Measurements from ENCODE around the gene CAMTA1. TPM values are rescaled to one million over a fixed set of nuclear protein-coding genes. Genes with fewer than 3 reads are reported as not detected.

Gene CAMTA1
- total RNA-seq, 2 donors from 2014 or later = 55.3 to 69.5 TPM

GRCh38 chr1:7256526-7256925, 471.3 kb downstream of the CAMTA1 start:
- DNase-seq (no peak), ATAC-seq (no peak)
- Mint-ChIP-seq H3K27ac (no peak overlapping the region), H3K4me3 (no peak overlapping the region), H3K36me3 (ENCODE audit: low read depth) (peaks cover 3% of the 10 kb centered on the region), H3K27me3 (peaks cover 54% of the 10 kb centered on the region), H3K4me1 (peaks cover 2% of the 10 kb centered on the region)
- no peaks in the 10 kb centered on the region for H3K9me3 ChIP-seq (ENCODE audit: control insufficient read depth, low read length, poor library complexity, severe bottlenecking)

DNA sequence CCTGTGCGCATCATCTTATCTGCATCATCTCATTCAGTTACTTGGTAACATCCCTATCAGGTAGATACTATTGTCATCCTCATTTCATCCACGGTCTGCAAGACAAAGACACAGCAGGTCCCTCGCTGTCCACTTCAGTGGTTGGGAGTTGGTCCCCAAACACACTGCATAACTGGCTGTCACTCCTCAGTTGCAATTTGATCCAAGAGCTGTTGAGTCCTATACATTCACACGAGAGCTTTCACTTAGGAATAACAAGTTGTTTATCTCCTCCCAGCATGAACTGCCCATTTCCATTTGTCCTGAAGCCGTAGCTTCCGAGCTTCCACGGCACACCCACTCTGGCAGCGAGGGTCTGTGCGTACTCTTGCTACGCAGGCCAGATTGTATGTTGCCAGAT, 472.0 kb downstream of the CAMTA1 start:
- no peak for DNase-seq
- no peaks in the 10 kb centered on the region for H3K9me3 ChIP-seq (ENCODE audit: control insufficient read depth, low read length, poor library complexity, severe bottlenecking)
- H3K4me1 Mint-ChIP-seq = peaks cover 2% of the 10 kb centered on the region
- no peak for ATAC-seq
- H3K27ac Mint-ChIP-seq = no peak overlapping the region
- H3K36me3 Mint-ChIP-seq (ENCODE audit: low read depth) = peaks cover 3% of the 10 kb centered on the region
- no peak overlapping the region for H3K4me3 Mint-ChIP-seq
- H3K27me3 Mint-ChIP-seq = peaks cover 53% of the 10 kb centered on the region

- DNase-seq = no peak
- H3K4me1 Mint-ChIP-seq = peaks cover 2% of the 10 kb centered on the region
- peaks cover 61% of the 10 kb centered on the region for H3K27me3 Mint-ChIP-seq
- H3K4me3 Mint-ChIP-seq = no peak overlapping the region
- peaks cover 3% of the 10 kb centered on the region for H3K36me3 Mint-ChIP-seq (ENCODE audit: low read depth)
- H3K27ac Mint-ChIP-seq = no peak overlapping the region
- no peaks in the 10 kb centered on the region for H3K9me3 ChIP-seq (ENCODE audit: control insufficient read depth, low read length, poor library complexity, severe bottlenecking)
- no peak for ATAC-seq
Measured at GRCh38 chr1:7258589-7259135, 473.4 kb downstream of the CAMTA1 start.

- no peak overlapping the region for H3K27ac Mint-ChIP-seq
- no peaks in the 10 kb centered on the region for H3K9me3 ChIP-seq (ENCODE audit: control insufficient read depth, low read length, poor library complexity, severe bottlenecking)
- H3K4me1 Mint-ChIP-seq = peaks cover 2% of the 10 kb centered on the region
- H3K4me3 Mint-ChIP-seq = no peak overlapping the region
- no peak for ATAC-seq
- H3K27me3 Mint-ChIP-seq = peaks cover 54% of the 10 kb centered on the region
- H3K36me3 Mint-ChIP-seq (ENCODE audit: low read depth) = peaks cover 3% of the 10 kb centered on the region
- DNase-seq = no peak
Measured at GRCh38 chr1:7259955-7260354, 474.7 kb downstream of the CAMTA1 start.

DNA sequence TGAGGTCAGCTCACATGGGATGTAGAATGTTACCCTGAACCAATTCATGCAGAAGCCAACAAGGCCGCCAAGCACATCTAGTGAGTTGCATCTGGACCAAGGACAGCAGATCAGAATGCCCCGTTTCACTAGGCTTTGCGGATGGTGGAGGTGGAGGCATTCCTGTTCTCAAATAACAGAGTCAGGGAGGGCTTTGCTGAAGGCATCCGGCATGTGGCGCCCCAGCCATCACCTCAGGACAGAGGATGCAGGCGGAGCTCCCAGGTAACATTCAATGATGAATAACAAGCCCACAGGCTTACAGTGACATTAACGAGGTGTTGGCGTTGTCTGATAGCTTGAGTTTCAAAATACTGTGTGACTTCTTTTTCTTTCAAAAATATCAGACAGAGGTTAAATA, 476.2 kb downstream of the CAMTA1 start:
- ATAC-seq (no peak), DNase-seq (no peak)
- H3K27me3 Mint-ChIP-seq = peaks cover 56% of the 10 kb centered on the region
- no peak overlapping the region for H3K27ac Mint-ChIP-seq
- no peaks in the 10 kb centered on the region for H3K36me3 Mint-ChIP-seq (ENCODE audit: low read depth)
- no peaks in the 10 kb centered on the region for H3K9me3 ChIP-seq (ENCODE audit: control insufficient read depth, low read length, poor library complexity, severe bottlenecking)
- H3K4me3 Mint-ChIP-seq = no peak overlapping the region
- peaks cover 2% of the 10 kb centered on the region for H3K4me1 Mint-ChIP-seq

- Mint-ChIP-seq H3K27me3 (peaks cover 57% of the 10 kb centered on the region), H3K4me1 (no peaks in the 10 kb centered on the region), H3K4me3 (no peak overlapping the region), H3K27ac (no peak overlapping the region), H3K36me3 (ENCODE audit: low read depth) (no peaks in the 10 kb centered on the region)
- no peak for ATAC-seq
- DNase-seq = no peak
- no peaks in the 10 kb centered on the region for H3K9me3 ChIP-seq (ENCODE audit: control insufficient read depth, low read length, poor library complexity, severe bottlenecking)
Measured at GRCh38 chr1:7262611-7263010, 477.4 kb downstream of the CAMTA1 start.

DNA sequence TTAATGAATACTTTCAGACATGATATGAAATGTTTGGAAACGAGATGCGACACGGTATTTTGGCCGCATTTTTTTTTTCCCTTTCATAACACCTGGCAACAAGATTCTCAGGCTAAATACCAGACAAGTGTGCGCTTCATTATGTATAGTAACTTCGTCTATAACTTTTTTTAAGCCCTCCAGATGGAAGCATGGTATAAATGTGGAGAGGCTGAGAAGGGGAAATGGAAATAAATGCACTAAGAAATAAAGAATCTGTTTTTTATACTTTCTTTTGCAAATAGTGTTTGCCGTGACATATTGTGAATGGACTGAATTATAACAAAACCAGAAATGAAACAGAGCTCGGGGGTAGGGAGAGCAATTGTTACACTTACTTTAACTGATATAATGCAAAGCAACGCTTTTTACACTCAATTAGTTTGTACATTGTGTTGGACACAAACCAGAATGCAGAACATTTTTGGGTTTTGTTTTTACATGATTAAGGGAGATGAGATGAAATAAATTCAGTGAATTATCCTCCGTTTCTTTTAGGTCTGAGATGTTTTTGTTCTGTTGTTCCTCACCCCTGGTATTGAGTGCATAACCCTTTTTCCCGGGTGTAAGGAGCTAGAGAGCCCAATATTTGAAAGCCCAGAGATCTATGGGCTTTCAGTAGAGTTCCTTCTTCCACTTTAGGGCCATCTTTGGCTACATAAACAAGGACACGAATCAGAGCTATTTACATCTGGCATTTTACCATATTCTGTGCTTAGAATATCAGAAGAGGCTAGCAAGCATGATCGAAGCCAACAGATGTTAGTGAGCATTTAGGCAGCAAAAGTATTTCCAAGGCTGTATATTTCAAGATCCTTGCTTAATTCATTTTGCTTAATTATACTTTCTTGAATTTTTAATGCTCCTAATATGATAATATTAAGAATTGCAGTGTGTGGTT, 478.0 kb downstream of the CAMTA1 start:
- H3K4me3 Mint-ChIP-seq = no peak overlapping the region
- H3K9me3 ChIP-seq (ENCODE audit: control insufficient read depth, low read length, poor library complexity, severe bottlenecking) = no peaks in the 10 kb centered on the region
- H3K4me1 Mint-ChIP-seq = no peaks in the 10 kb centered on the region
- no peak for ATAC-seq
- DNase-seq = no peak
- no peaks in the 10 kb centered on the region for H3K36me3 Mint-ChIP-seq (ENCODE audit: low read depth)
- no peak overlapping the region for H3K27ac Mint-ChIP-seq
- peaks cover 57% of the 10 kb centered on the region for H3K27me3 Mint-ChIP-seq

DNA sequence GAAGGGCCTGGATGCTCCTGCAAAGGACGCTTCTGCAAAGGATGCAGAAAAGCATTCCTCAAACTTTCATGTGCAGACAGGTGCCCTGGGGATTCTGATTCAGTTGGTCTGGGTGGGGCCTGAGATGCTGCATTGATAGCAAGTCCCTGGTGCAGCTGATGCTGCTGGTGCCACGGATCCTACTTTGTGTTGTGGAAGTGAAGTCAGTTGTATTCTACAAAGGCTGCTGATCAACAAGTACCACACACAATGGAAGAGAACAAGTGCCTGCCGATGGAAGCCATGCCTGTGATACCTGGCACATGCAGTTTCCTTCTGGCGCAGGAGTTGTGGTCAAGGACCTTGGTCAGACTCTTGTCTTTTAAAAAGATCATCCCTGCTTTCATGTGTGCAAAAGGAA, 478.8 kb downstream of the CAMTA1 start:
- no peaks in the 10 kb centered on the region for H3K9me3 ChIP-seq (ENCODE audit: control insufficient read depth, low read length, poor library complexity, severe bottlenecking)
- Mint-ChIP-seq H3K4me3 (no peak overlapping the region), H3K36me3 (ENCODE audit: low read depth) (no peaks in the 10 kb centered on the region), H3K4me1 (no peaks in the 10 kb centered on the region), H3K27ac (no peak overlapping the region), H3K27me3 (peaks cover 57% of the 10 kb centered on the region)
- no peak for ATAC-seq
- DNase-seq = no peak

GRCh38 chr1:7265771-7266371, 480.6 kb downstream of the CAMTA1 start:
- no peaks in the 10 kb centered on the region for H3K9me3 ChIP-seq (ENCODE audit: control insufficient read depth, low read length, poor library complexity, severe bottlenecking)
- H3K27me3 Mint-ChIP-seq = peaks cover 45% of the 10 kb centered on the region
- H3K36me3 Mint-ChIP-seq (ENCODE audit: low read depth) = no peaks in the 10 kb centered on the region
- no peak overlapping the region for H3K4me3 Mint-ChIP-seq
- no peak for ATAC-seq
- H3K4me1 Mint-ChIP-seq = no peaks in the 10 kb centered on the region
- no peak overlapping the region for H3K27ac Mint-ChIP-seq
- DNase-seq = no peak

DNA sequence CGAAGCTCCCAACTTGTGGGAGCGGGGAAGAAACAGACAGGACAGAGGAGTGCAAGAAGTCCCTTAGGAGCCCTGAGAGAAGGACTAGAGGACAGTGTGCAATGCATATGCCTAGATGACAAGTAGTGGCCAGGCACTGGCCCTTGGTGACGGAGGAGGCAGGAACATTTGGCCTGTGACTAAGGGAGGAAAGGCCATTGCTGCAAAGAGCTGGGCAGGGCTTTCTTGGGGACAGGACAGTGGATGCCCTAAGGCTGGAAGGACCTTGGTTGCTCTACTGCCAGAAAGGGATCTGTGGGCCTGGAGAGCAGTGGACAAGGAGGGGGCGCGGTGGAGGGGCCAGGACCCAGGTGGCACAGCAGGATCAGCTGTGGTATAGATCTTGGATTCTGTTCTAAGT, 481.3 kb downstream of the CAMTA1 start:
- Mint-ChIP-seq H3K4me1 (no peaks in the 10 kb centered on the region), H3K27me3 (peaks cover 38% of the 10 kb centered on the region), H3K27ac (no peak overlapping the region), H3K4me3 (no peak overlapping the region), H3K36me3 (ENCODE audit: low read depth) (no peaks in the 10 kb centered on the region)
- no peaks in the 10 kb centered on the region for H3K9me3 ChIP-seq (ENCODE audit: control insufficient read depth, low read length, poor library complexity, severe bottlenecking)
- no peak for DNase-seq
- no peak for ATAC-seq

DNA sequence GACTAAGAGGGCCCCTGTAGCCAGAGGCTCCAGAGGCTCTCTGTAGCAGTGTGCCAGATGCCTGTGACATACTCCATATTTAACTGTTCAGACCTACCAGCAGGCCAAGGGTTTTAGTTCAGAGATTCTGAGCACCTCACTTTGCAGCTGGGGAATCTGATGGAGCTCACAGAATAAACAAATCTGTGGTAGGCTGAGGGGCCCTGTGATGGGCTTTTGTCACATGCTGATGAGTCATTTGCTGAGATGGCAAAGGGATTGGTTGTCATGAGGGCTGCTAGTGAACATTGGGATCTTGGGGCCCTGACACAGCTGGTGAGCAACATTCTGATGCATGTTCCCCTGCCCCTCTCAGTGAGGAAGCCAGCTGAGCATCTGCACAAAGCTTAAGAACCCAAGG, 482.2 kb downstream of the CAMTA1 start:
- peaks cover 30% of the 10 kb centered on the region for H3K27me3 Mint-ChIP-seq
- no peak overlapping the region for H3K4me3 Mint-ChIP-seq
- DNase-seq (no peak), ATAC-seq (no peak)
- H3K27ac Mint-ChIP-seq = no peak overlapping the region
- no peaks in the 10 kb centered on the region for H3K9me3 ChIP-seq (ENCODE audit: control insufficient read depth, low read length, poor library complexity, severe bottlenecking)
- H3K36me3 Mint-ChIP-seq (ENCODE audit: low read depth) = no peaks in the 10 kb centered on the region
- no peaks in the 10 kb centered on the region for H3K4me1 Mint-ChIP-seq

DNA sequence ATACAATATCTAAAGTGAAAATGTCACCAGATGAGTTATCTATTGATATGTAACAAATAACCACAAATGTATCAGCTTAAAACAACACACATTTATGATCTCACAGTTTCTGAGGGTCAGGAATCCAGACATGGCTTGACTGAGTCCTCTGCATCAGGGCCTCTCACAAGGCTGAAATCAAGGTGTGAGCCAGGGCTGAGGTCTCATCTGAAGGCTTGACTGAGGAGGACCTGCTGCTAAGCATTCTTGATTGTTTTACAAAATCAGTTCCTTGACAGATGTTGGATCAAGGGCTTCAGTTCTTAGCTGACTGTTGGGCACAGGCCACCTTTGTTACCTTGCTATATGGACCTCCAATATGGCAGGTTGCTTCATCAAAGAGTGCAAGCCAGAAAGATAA, 483.7 kb downstream of the CAMTA1 start:
- no peak for ATAC-seq
- Mint-ChIP-seq H3K4me3 (no peak overlapping the region), H3K27ac (no peak overlapping the region), H3K27me3 (peaks cover 16% of the 10 kb centered on the region), H3K4me1 (no peaks in the 10 kb centered on the region), H3K36me3 (ENCODE audit: low read depth) (no peaks in the 10 kb centered on the region)
- no peaks in the 10 kb centered on the region for H3K9me3 ChIP-seq (ENCODE audit: control insufficient read depth, low read length, poor library complexity, severe bottlenecking)
- no peak for DNase-seq

GRCh38 chr1:7269525-7269924, 484.3 kb downstream of the CAMTA1 start:
- Mint-ChIP-seq H3K36me3 (ENCODE audit: low read depth) (no peaks in the 10 kb centered on the region), H3K4me3 (no peak overlapping the region), H3K4me1 (no peaks in the 10 kb centered on the region), H3K27ac (no peak overlapping the region), H3K27me3 (peaks cover 13% of the 10 kb centered on the region)
- no peak for DNase-seq
- no peaks in the 10 kb centered on the region for H3K9me3 ChIP-seq (ENCODE audit: control insufficient read depth, low read length, poor library complexity, severe bottlenecking)
- ATAC-seq = no peak
